DMS79 treated with DMSO at 0.1 percent for 48 hours (cell line): ENCODE data around the gene GTF2A1.

Source experiments
- DNase-seq: peaks from one replicate; lab custom pipeline; 2025; lab: John Stamatoyannopoulos, UW

Gene GTF2A1

DNA sequence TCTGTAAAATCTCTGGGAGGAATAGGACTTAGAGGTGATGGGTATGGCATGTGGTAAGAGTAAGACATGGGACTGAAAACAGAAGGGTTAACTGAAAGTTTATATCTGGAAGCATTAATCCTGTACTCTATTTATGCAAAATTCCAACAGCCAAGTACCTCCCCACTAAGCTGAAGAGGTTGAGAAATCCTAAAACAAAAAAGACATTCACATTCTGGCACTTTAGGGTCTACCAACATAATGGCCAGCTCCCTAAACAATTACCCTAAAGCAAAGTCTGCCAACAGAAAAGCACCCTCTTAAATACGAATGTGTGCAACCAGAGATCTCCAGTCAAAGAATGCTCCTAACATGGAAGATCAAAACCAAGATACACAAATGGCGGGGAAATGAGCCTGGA, 87.4 kb downstream of the GTF2A1 start:
- DNase-seq = peak; percentile 45

DNA sequence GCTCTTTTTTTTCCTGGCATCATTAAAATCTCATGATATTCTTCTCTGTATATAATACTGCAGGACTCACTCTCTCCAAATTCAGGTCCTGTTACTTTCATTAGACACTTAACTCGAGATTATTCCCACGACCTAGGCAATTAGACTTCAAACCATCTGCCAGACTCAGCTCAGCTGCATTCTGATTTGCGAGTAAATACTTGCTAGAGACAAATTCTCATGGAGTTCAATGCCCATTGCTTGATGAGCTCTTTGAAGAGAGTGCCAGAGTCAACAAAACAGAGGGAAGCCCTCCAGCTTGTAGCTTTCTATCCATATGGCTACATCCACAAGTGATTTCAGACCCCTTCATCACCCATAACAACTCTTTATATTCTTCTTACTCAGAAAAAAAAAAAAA, 88.3 kb downstream of the GTF2A1 start:
- peak; percentile 99 for DNase-seq

DNA sequence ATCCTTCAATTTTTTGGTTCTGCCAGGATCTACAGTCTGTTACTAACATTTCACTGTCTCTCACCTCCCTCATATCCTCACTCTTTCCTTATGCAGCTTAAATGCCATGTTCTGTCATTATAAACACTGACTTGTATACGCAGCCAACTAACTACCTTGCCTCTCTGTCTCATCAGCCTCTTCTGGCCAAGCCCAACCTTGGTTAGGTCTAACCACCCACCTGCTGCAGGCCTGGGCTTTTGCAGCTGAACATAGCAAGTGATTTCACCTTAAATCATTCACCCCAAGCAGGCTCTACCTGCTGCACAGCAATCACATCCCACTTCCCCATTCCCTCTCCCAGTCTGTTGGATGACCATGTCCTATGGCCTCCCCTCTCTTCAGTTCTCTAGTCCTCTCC, 91.5 kb downstream of the GTF2A1 start:
- no peak for DNase-seq

DNA sequence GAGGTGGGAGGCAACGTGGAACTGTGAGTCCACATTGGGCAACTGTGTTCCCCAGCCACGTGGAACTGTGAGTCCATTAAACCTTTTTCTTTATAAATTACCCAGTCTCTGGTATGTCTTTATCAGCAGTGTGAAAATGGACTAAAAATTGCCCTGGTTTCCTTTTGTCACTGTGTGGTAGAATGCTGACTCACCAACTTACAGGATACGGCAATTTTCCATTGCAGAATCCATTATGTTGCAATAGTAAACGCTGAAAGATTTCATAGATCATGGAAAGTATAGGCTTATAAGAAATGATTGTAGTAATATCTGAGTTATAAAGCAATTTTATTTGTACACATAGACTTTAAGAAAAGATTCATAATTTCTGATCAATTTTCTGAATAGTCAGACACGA, 93.0 kb downstream of the GTF2A1 start:
- no peak for DNase-seq

DNA sequence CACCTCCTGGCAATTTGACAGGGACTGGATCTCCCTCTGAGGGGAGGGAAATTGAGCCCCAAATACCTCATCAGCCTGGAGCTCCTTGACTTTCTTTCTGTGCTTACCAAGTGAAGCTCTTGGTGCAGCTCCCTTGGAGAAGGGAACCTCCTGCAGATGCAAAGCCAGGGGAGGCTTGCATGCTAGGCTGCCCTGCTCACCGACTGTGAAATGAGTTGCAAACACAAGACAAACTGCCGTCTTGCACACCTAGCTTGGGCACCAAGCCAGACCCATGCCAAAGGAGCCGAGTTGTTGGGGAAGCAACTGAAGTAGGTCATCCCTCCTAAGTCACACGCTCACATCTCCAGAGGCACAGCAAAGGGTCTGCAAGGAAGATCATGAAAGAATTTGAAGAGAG, 95.2 kb downstream of the GTF2A1 start:
- DNase-seq = no peak
